ENCODE data around the gene TRIB2. TPM values are rescaled to one million over a fixed set of nuclear protein-coding genes. Genes with fewer than 3 reads are reported as not detected.
A peak's percentile ranks its signal among the peaks of the same experiment; 100 is the strongest.

The TRIB2 gene
- total and polyA plus RNA-seq, 10 donors, result 45.5 to 216 (median 120) TPM

- Histone ChIP-seq H3K9me3 (no peaks in the 10 kb centered on the region), H3K27ac (peak overlapping the region; percentile 9 to 97 (median 71)), H3K36me3 (peaks cover 0 to 94% (median 16%) of the 10 kb centered on the region in 6 donors), H3K4me1 (peaks cover 74 to 100% (median 92%) of the 10 kb centered on the region in 6 donors), H3K4me3 (peak overlapping the region in 2 of 8 donors; percentile 6 to 44), H3K27me3 (replicated peaks in 1 of 7) (no peaks in the 10 kb centered on the region)
- TF ChIP-seq POLR2AphosphoS5 (IDR thresholded peaks at IDR 0.05) (peak in 2 of 3 donors; percentile 77 to 84), CTCF (IDR thresholded peaks at IDR 0.05 in 8 of 11, conservative IDR thresholded peaks at IDR 0.05 in 3 of 11) (no peak), POLR2A (IDR thresholded peaks at IDR 0.05) (no peak)
- peak; percentile 87 for DNase-seq
- intact Hi-C loops (cut with DNase I; ENCODE audit: low total_unique reads), result no loop called here
- 24 to 39% (median 34%) methylated on average over 9 of the region's 9 CpGs for WGBS, 5 donors
These were observed 11.6 kb downstream of the TRIB2 start for GRCh38 chr2:12728221-12728777.

GRCh38 chr2:12730265-12730664 lies 13.5 kb downstream of the TRIB2 start:
- H3K27me3 ChIP-seq (replicated peaks in 1 of 7), result no peaks in the 10 kb centered on the region
- DNase-seq, result no peak
- TF ChIP-seq POLR2A (IDR thresholded peaks at IDR 0.05), result no peak
- TF ChIP-seq POLR2AphosphoS5 (IDR thresholded peaks at IDR 0.05), result no peak
- no peak for TF ChIP-seq CTCF (IDR thresholded peaks at IDR 0.05 in 8 of 11, conservative IDR thresholded peaks at IDR 0.05 in 3 of 11)
- H3K9me3 ChIP-seq, result no peaks in the 10 kb centered on the region
- intact Hi-C loops (cut with DNase I; ENCODE audit: low total_unique reads), result no loop called here
- H3K4me1 ChIP-seq, result peaks cover 72 to 100% (median 97%) of the 10 kb centered on the region in 6 donors
- peaks cover 0 to 94% (median 11%) of the 10 kb centered on the region in 6 donors for H3K36me3 ChIP-seq
- WGBS, 5 donors, result 84 to 95% (median 91%) methylated on average over 5 of the region's 5 CpGs
- H3K27ac ChIP-seq, result peak overlapping the region in 4 of 8 donors; percentile 77 to 97 (median 96)
- H3K4me3 ChIP-seq, result no peak overlapping the region

GRCh38 chr2:12731701-12732280 lies 15.1 kb downstream of the TRIB2 start:
- 81 to 88% (median 82%) methylated on average over 11 to 16 of the region's 16 CpGs for WGBS, 5 donors
- Histone ChIP-seq H3K27ac (peak overlapping the region; percentile 58 to 97 (median 76)), H3K9me3 (no peaks in the 10 kb centered on the region), H3K36me3 (peaks cover 0 to 94% (median 11%) of the 10 kb centered on the region in 6 donors), H3K4me3 (peak overlapping the region in 1 of 8 donors; percentile 35), H3K4me1 (peaks cover 60 to 100% (median 92%) of the 10 kb centered on the region in 6 donors), H3K27me3 (replicated peaks in 1 of 7) (no peaks in the 10 kb centered on the region)
- TF ChIP-seq POLR2AphosphoS5 (IDR thresholded peaks at IDR 0.05) (peak; percentile 6 to 51 (median 38)), CTCF (IDR thresholded peaks at IDR 0.05 in 8 of 11, conservative IDR thresholded peaks at IDR 0.05 in 3 of 11) (no peak)
- no peak for DNase-seq
- intact Hi-C loops (cut with DNase I; ENCODE audit: low total_unique reads), result no loop called here

- 55 to 78% (median 72%) methylated on average over 10 of the region's 10 CpGs for WGBS, 5 donors
- H3K36me3 ChIP-seq, result peaks cover 0 to 94% (median 12%) of the 10 kb centered on the region in 6 donors
- H3K27ac ChIP-seq, result peak overlapping the region; percentile 63 to 97 (median 80)
- TF ChIP-seq POLR2AphosphoS5 (IDR thresholded peaks at IDR 0.05) (peak; percentile 75 to 86 (median 85)), POLR2A (IDR thresholded peaks at IDR 0.05) (no peak), CTCF (IDR thresholded peaks at IDR 0.05 in 8 of 11, conservative IDR thresholded peaks at IDR 0.05 in 3 of 11) (no peak)
- H3K27me3 ChIP-seq (replicated peaks in 1 of 7), result no peaks in the 10 kb centered on the region
- peaks cover 60 to 100% (median 91%) of the 10 kb centered on the region in 6 donors for H3K4me1 ChIP-seq
- intact Hi-C loops (cut with DNase I; ENCODE audit: low total_unique reads), result no loop called here
- H3K9me3 ChIP-seq, result no peaks in the 10 kb centered on the region
- peak overlapping the region in 1 of 8 donors; percentile 35 for H3K4me3 ChIP-seq
- DNase-seq, result peak; percentile 88
These were observed 15.9 kb downstream of the TRIB2 start for GRCh38 chr2:12732651-12733050.
